Prostate gland (tissue), 2 donors: ENCODE measurements around the gene SLC33A1. TPM values are rescaled to one million over a fixed set of nuclear protein-coding genes. Genes with fewer than 3 reads are reported as not detected.

Experiments
- DNase-seq: peaks from one replicate; pipeline ENCODE4 v3.0.0-alpha.2; 2019; ENCODE audit warnings: low spot score
- H3K27ac ChIP-seq, 2 donors: fragments of 200-600 bp; sonication (generic); 2 replicates each; pipeline ENCODE4 v1.5.1; 2017 to 2019
- H3K27me3 ChIP-seq: fragments of 200-600 bp; sonication (generic); replicated peaks from 2 replicates; pipeline ENCODE4 v1.5.1; 2019; ENCODE audit not compliant: insufficient read depth
- H3K36me3 ChIP-seq, 2 donors: fragments of 200-600 bp; sonication (generic); 1 replicate in 1 of 2; 2 replicates in 1 of 2; pipeline versions ENCODE4 v1.5.1 to v1.8.1; 2017 to 2019
- H3K4me1 ChIP-seq: fragments of 200-600 bp; sonication (generic); replicated peaks from 2 replicates; pipeline ENCODE4 v1.5.1; 2019
- H3K4me3 ChIP-seq, 2 donors: fragments of 200-600 bp; sonication (generic); 2 replicates each; pipeline ENCODE4 v1.5.1; 2017 to 2019
- H3K9me3 ChIP-seq: fragments of 200-600 bp; sonication (generic); 2 replicates; pipeline ENCODE4 v1.5.1; 2017
- POLR2A ChIP-seq: fragments of 450-650 bp; IDR thresholded peaks from one replicate; pipeline ENCODE4 v1.6.1; 2016; ENCODE audit warnings: antibody characterized with exemption, mild to moderate bottlenecking
- POLR2AphosphoS5 ChIP-seq: sonication (generic); formaldehyde crosslinking; IDR thresholded peaks from one replicate; pipeline ENCODE4 v1.6.1; 2017; ENCODE audit warnings: antibody characterized with exemption
- WGBS: methylation state at CpG from one replicate; pipeline ENCODE4 v1.1.5; 2018; 5-methylcytosine and 5-hydroxymethylcytosine counted together
- intact Hi-C: fragments of 100-400 bp; cut with DNase I; formaldehyde crosslinking; loops from one replicate; pipeline ENCODE4 v1.14.2; 2022
- total RNA-seq, 2 donors: library from RNA; depleted of rRNA; stranded (reverse); fragments of >200 nt; gene quantifications; one replicate each; pipeline ENCODE4 v1.1.0, GENCODE V29; 2016
- TF ChIP-seq, protein P1 (sequence below), 4 experiments: fragments of 200-600 bp in 2 of 4; fragments of 450-650 bp in 2 of 4; sonication (generic) in 2 of 4; IDR thresholded peaks; 1 replicate in 3 of 4; 2 replicates in 1 of 4; pipeline ENCODE4 v1.5.1; 2016 to 2019; ENCODE audit warnings: antibody characterized with exemption in 4 of 4, mild to moderate bottlenecking in 2 of 4, moderate library complexity in 2 of 4

SLC33A1 gene
- total RNA-seq, 2 donors from 2014 or later, result 43.4 to 43.9 TPM

DNA sequence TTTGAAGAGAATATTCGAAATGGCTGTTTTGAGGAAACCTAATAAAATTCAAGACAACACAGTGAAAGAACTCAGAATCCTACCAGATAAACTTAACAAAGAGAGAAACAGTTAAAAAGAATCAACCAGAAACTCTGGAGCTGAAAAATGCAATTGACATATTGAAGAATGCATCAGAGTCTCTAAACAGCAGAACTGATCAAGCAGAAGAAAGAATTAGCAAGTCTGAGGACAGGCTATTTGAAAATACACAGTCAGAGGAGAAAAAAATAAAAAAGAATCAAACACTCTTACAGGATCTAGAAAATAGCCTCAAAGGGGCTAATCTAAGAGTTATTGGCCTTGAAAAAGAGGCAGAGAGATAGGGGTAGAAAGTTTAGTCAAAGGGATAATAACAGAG is 61.7 kb downstream of the SLC33A1 start:
- intact Hi-C loops, result no loop called here
- Histone ChIP-seq H3K4me3 (no peak overlapping the region), H3K36me3 (no peaks in the 10 kb centered on the region), H3K27ac (no peak overlapping the region), H3K27me3 (no peaks in the 10 kb centered on the region), H3K9me3 (no peaks in the 10 kb centered on the region), H3K4me1 (no peaks in the 10 kb centered on the region)
- no peak for DNase-seq
- TF ChIP-seq POLR2AphosphoS5 (no peak), POLR2A (no peak)
- 89% methylated on average over 1 of the region's 1 CpG for WGBS

GRCh38 chr3:155791190-155791589 is 63.0 kb downstream of the SLC33A1 start:
- 100% methylated on average over 2 of the region's 2 CpGs for WGBS
- no peaks in the 10 kb centered on the region for H3K9me3 ChIP-seq
- no peak for TF ChIP-seq POLR2AphosphoS5
- no peaks in the 10 kb centered on the region for H3K27me3 ChIP-seq
- intact Hi-C loops, result no loop called here
- H3K4me3 ChIP-seq, result no peak overlapping the region
- no peak for DNase-seq
- no peaks in the 10 kb centered on the region for H3K36me3 ChIP-seq
- H3K27ac ChIP-seq, result no peak overlapping the region
- no peaks in the 10 kb centered on the region for H3K4me1 ChIP-seq

DNA sequence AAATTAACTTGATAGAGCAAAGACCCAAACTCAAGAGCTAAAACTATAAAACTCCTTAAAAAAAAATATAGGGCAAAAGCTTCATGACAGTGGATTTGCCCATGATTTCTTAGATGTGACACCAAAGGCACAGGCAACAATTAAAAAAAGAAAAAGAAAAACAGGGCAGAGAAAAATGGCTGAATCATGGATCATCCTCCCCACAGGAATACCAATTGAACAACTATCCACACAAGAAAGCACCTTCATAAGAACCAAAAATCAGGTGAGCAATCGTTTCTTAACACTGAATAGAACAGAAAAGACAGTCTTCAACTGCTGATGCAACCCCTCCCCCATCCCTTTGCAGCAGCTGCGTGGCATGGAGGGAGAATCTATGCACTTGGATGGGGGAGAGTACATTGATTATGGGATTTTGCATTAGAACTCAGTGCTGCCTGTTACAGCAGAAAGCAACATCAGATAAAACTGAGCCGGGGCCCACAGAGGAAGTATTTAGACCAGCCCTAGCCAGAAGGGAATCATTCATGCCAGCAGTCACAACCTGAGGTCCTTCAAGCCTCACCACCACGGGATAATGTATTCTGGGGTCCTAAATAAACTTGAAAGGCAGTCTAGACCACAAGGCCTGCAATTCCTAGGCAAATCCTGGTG is 63.8 kb downstream of the SLC33A1 start:
- H3K4me3 ChIP-seq, result no peak overlapping the region
- no peak for DNase-seq
- TF ChIP-seq, protein P1, sequence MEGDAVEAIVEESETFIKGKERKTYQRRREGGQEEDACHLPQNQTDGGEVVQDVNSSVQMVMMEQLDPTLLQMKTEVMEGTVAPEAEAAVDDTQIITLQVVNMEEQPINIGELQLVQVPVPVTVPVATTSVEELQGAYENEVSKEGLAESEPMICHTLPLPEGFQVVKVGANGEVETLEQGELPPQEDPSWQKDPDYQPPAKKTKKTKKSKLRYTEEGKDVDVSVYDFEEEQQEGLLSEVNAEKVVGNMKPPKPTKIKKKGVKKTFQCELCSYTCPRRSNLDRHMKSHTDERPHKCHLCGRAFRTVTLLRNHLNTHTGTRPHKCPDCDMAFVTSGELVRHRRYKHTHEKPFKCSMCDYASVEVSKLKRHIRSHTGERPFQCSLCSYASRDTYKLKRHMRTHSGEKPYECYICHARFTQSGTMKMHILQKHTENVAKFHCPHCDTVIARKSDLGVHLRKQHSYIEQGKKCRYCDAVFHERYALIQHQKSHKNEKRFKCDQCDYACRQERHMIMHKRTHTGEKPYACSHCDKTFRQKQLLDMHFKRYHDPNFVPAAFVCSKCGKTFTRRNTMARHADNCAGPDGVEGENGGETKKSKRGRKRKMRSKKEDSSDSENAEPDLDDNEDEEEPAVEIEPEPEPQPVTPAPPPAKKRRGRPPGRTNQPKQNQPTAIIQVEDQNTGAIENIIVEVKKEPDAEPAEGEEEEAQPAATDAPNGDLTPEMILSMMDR (IDR thresholded peaks at IDR 0.05), result no peak
- no peak for TF ChIP-seq POLR2AphosphoS5
- no peaks in the 10 kb centered on the region for H3K4me1 ChIP-seq
- no peaks in the 10 kb centered on the region for H3K27me3 ChIP-seq
- no peak overlapping the region for H3K27ac ChIP-seq
- intact Hi-C loops, result no loop called here
- no peaks in the 10 kb centered on the region for H3K9me3 ChIP-seq
- WGBS, result 68% methylated on average over 4 of the region's 4 CpGs
- no peaks in the 10 kb centered on the region for H3K36me3 ChIP-seq

GRCh38 chr3:155785662-155786295 is 68.4 kb downstream of the SLC33A1 start:
- no peaks in the 10 kb centered on the region for H3K9me3 ChIP-seq
- no peaks in the 10 kb centered on the region for H3K4me1 ChIP-seq
- no peaks in the 10 kb centered on the region for H3K36me3 ChIP-seq
- no peak overlapping the region for H3K4me3 ChIP-seq
- H3K27ac ChIP-seq, result no peak overlapping the region
- H3K27me3 ChIP-seq, result no peaks in the 10 kb centered on the region
- TF ChIP-seq, protein P1 (IDR thresholded peaks at IDR 0.05), result no peak
- TF ChIP-seq POLR2AphosphoS5, result no peak
- no peak for TF ChIP-seq POLR2A
- DNase-seq, result no peak
- intact Hi-C loops, result no loop called here

GRCh38 chr3:155782390-155782953 is 71.8 kb downstream of the SLC33A1 start:
- DNase-seq, result no peak
- TF ChIP-seq, protein P1 (IDR thresholded peaks at IDR 0.05), result no peak
- no peak for TF ChIP-seq POLR2A
- no peak for TF ChIP-seq POLR2AphosphoS5
- no peak overlapping the region for H3K27ac ChIP-seq
- H3K4me1 ChIP-seq, result no peaks in the 10 kb centered on the region
- H3K27me3 ChIP-seq, result no peaks in the 10 kb centered on the region
- intact Hi-C loops, result no loop called here
- no peak overlapping the region for H3K4me3 ChIP-seq
- WGBS, result 90% methylated on average over 1 of the region's 1 CpG
- no peaks in the 10 kb centered on the region for H3K36me3 ChIP-seq
- H3K9me3 ChIP-seq, result no peaks in the 10 kb centered on the region

GRCh38 chr3:155780291-155780690 is 73.9 kb downstream of the SLC33A1 start:
- no peak for TF ChIP-seq POLR2A
- no peak for TF ChIP-seq POLR2AphosphoS5
- TF ChIP-seq, protein P1 (IDR thresholded peaks at IDR 0.05), result no peak
- Histone ChIP-seq H3K36me3 (no peaks in the 10 kb centered on the region), H3K9me3 (no peaks in the 10 kb centered on the region), H3K27ac (no peak overlapping the region), H3K4me3 (no peak overlapping the region), H3K27me3 (no peaks in the 10 kb centered on the region), H3K4me1 (no peaks in the 10 kb centered on the region)
- DNase-seq, result no peak
- intact Hi-C loops, result no loop called here
